Activated CD8-positive, alpha-beta T cell treated with anti-CD3 and anti-CD28 coated beads for 36 hours (primary cell): ENCODE results near the gene TCF12. TPM values are rescaled to one million over a fixed set of nuclear protein-coding genes. Genes with fewer than 3 reads are reported as not detected.

ENCODE experiments used
- ATAC-seq: fragments of 200-7000 bp; cut with Tn5 transposase; one replicate; pipeline ENCODE4 v1.10.0; 2021; ENCODE audit warnings: mild to moderate bottlenecking, moderate library complexity
- CTCF ChIA-PET: fragments of 350-600 bp; sonication (Branson Sonifier 250); formaldehyde crosslinking; loops from one replicate; lab custom pipeline; 2021; ENCODE audit warnings: antibody characterized with exemption; lab: Charles Lee
- POLR2A ChIA-PET: fragments of 350-600 bp; sonication (Branson Sonifier 250); formaldehyde crosslinking; loops from one replicate; lab custom pipeline; 2021; ENCODE audit warnings: antibody characterized with exemption; lab: Charles Lee
- DNase-seq: peaks from one replicate; pipeline ENCODE4 v3.0.0-alpha.2; 2020
- H3K27ac Mint-ChIP-seq: one replicate; pipeline ENCODE4 v1.8.0; 2021; ENCODE audit warnings: mild to moderate bottlenecking, mixed read lengths
- H3K27me3 Mint-ChIP-seq: one replicate; pipeline ENCODE4 v1.8.0; 2021; ENCODE audit warnings: mixed read lengths
- H3K36me3 Mint-ChIP-seq: one replicate; pipeline ENCODE4 v1.8.0; 2021; ENCODE audit warnings: low read depth, mixed read lengths
- H3K4me1 Mint-ChIP-seq: one replicate; pipeline ENCODE4 v1.8.0; 2021; ENCODE audit warnings: low read depth, mixed read lengths
- H3K4me3 Mint-ChIP-seq: one replicate; pipeline ENCODE4 v1.8.0; 2021; ENCODE audit warnings: mild to moderate bottlenecking, moderate library complexity, mixed read lengths
- H3K9me3 Mint-ChIP-seq: one replicate; pipeline ENCODE4 v1.8.0; 2021; ENCODE audit warnings: mixed read lengths
- CTCF ChIP-seq: fragments of 200-600 bp; IDR thresholded peaks from one replicate; pipeline ENCODE4 v1.8.0; 2022; ENCODE audit warnings: antibody characterized with exemption, mild to moderate bottlenecking
- intact Hi-C: fragments of 100-400 bp; cut with micrococcal nuclease; formaldehyde crosslinking; loops from one replicate; pipeline ENCODE4 v1.10.0; 2022
- total RNA-seq, 2 experiments: library from RNA; stranded (reverse); gene quantifications; one replicate each; pipeline ENCODE4 v1.2.3, GENCODE V29; 2021

Gene TCF12
- total RNA-seq, 2 experiments from 2014 or later: 60.5 to 67.4 TPM

DNA sequence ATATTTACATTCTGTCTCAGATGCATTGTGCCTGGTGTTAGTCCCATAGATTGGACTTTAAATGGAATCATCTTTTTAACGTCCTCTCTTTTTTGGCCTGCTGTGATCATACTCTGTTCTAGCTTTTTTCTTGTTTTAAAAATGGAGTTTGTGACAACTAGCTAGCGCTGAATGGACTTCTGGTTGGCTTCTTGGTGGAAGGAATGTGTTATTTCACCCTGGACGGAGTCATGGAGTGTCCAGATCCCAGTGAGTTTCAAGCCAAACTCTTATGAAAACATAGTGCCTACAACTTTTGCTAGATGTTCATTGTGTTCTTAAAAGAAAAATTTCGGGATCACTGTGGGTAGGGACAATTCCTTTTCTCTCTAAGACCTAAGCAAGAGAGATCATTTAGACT, 192.6 kb downstream of the TCF12 start:
- H3K9me3 Mint-ChIP-seq: no peaks in the 10 kb centered on the region
- intact Hi-C loops: no loop called here
- H3K4me3 Mint-ChIP-seq: no peak overlapping the region
- H3K27me3 Mint-ChIP-seq: no peaks in the 10 kb centered on the region
- ChIA-PET POLR2A (no interaction called here), CTCF (interaction anchor here (1.9 kb wide), 1 partner anchor 195 kb away, joined by 5 read pairs; no protein-coding TSS in a partner anchor)
- no peak for TF ChIP-seq CTCF
- peaks cover 8% of the 10 kb centered on the region for H3K36me3 Mint-ChIP-seq
- peaks cover 25% of the 10 kb centered on the region for H3K4me1 Mint-ChIP-seq
- H3K27ac Mint-ChIP-seq: no peak overlapping the region
- no peak for ATAC-seq
- no peak for DNase-seq

- ChIA-PET CTCF (interaction anchor here (0.8 to 1.9 kb wide), 2 partner anchors 14 to 194 kb away, joined by 3 to 5 read pairs; no protein-coding TSS in a partner anchor), POLR2A (no interaction called here)
- intact Hi-C loops: no loop called here
- Mint-ChIP-seq H3K4me1 (peaks cover 24% of the 10 kb centered on the region), H3K27ac (no peak overlapping the region), H3K9me3 (no peaks in the 10 kb centered on the region), H3K27me3 (no peaks in the 10 kb centered on the region), H3K36me3 (peaks cover 4% of the 10 kb centered on the region), H3K4me3 (no peak overlapping the region)
- DNase-seq (no peak), ATAC-seq (no peak)
- no peak for TF ChIP-seq CTCF
Observed at GRCh38 chr15:57112178-57112577, 193.7 kb downstream of the TCF12 start.

DNA sequence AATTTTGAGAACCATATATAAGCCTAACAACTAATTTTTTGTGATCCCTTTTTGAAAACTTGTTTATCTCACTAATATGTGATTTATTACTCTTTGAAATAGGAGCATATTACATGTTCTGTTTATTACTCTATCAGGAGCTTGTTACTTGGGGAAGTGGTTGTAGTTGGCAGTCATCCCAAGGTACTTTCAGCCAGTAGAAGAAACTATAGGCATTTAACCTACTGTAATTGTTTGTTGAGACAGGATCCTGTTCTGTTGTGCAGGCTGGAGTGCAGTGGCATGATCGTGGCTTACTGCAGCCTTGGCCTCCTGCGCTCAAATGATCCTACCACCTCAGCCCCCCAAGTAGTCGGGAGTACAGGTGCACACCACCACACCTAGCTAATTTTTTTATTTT, 195.6 kb downstream of the TCF12 start:
- no peak for TF ChIP-seq CTCF
- Mint-ChIP-seq H3K27ac (no peak overlapping the region), H3K9me3 (no peaks in the 10 kb centered on the region), H3K36me3 (peaks cover 5% of the 10 kb centered on the region), H3K4me3 (no peak overlapping the region), H3K4me1 (peaks cover 28% of the 10 kb centered on the region), H3K27me3 (no peaks in the 10 kb centered on the region)
- ATAC-seq (no peak), DNase-seq (no peak)
- ChIA-PET POLR2A (interaction anchor here (0.9 kb wide), 1 partner anchor 12 kb away, joined by 3 read pairs; no protein-coding TSS in a partner anchor), CTCF (interaction anchor here (1.5 kb wide), 1 partner anchor 25 kb away, joined by 4 read pairs; no protein-coding TSS in a partner anchor)
- intact Hi-C loops: no loop called here

DNA sequence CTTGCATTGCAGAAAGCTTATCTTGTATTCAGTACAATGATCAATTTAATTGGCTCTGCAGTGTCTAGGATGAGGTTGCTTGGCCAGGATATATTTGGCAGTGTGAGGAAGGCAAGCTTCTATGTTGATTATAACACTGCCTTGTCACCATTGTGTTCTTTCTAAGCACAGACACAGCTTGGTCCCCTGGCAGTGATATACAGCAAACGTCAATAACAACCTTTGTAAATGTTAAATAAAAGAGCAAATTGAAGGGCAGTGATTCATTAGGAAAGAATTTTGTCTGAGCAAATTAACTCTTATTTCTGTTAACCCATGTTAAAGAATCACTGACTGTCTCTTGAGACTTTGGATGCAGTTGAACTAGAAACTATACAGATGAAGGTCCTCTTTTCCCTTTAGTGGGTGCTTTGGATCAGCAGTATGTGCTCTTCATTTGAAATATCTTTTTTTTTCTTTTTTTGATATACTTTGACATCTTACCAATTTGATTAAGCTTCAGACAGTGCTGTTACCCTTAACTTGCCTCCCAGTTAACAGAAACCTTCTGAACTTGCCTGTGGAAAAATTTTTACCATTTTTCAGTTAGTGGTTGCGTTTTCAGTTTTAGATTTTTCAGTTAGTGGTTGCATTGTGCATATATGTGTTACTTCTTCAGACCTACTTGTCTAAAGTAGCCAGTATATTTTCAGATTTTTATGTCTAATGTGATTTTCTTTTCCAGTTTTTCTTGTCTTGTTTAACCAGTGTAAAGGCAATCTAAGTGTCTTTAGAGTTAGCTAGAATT, 199.8 kb downstream of the TCF12 start:
- ChIA-PET CTCF (interaction anchor here (0.9 to 1.5 kb wide), 3 partner anchors 12 to 25 kb away, joined by 3 to 4 read pairs (median 4); no protein-coding TSS in a partner anchor), POLR2A (no interaction called here)
- TF ChIP-seq CTCF: no peak
- DNase-seq: no peak
- peak; percentile 58 for ATAC-seq
- H3K9me3 Mint-ChIP-seq: no peaks in the 10 kb centered on the region
- peaks cover 32% of the 10 kb centered on the region for H3K4me1 Mint-ChIP-seq
- H3K27ac Mint-ChIP-seq: peak overlapping the region; percentile 78
- intact Hi-C loops: no loop called here
- H3K36me3 Mint-ChIP-seq: peaks cover 13% of the 10 kb centered on the region
- H3K4me3 Mint-ChIP-seq: peak overlapping the region; percentile 16
- H3K27me3 Mint-ChIP-seq: no peaks in the 10 kb centered on the region
